GM12878 (cell line): Measurements from ENCODE around the gene MBD3. TPM values are rescaled to one million over a fixed set of nuclear protein-coding genes. Genes with fewer than 3 reads are reported as not detected.

Experiments
- CEBPB ChIP-seq, 2 experiments: fragments of 150-350 bp in 1 of 2; IDR thresholded peaks; 2 replicates each; pipeline ENCODE4 v1.6.1; 2012 to 2014; ENCODE audit warnings: low read depth in 2 of 2, low read length in 2 of 2, borderline replicate concordance in 1 of 2, inconsistent platforms in 1 of 2
- HDAC2 ChIP-seq: fragments of 200-600 bp; sonication (generic); IDR thresholded peaks from 2 replicates; pipeline ENCODE4 v1.6.1; 2017
- POLR2AphosphoS2 ChIP-seq: IDR thresholded peaks from 2 replicates; pipeline ENCODE4 v1.6.1; 2011; ENCODE audit warnings: low read depth, mild to moderate bottlenecking, low read length, improper control_type of control experiment, moderate library complexity
- STAT1 ChIP-seq: fragments of 450-650 bp; conservative IDR thresholded peaks from 2 replicates; pipeline ENCODE4 v1.6.1; 2014; ENCODE audit warnings: antibody characterized with exemption, mild to moderate bottlenecking
- polyA plus RNA-seq, 11 experiments: library from polyadenylated mRNA; depleted of rRNA in 4 of 11; unstranded in 6 of 11; stranded (reverse) in 5 of 11; fragments of >200 nt; fragmentation: Nextera tagmentation in 4 of 11; fragmentation: Illumina TruSeq in 1 of 11; extraction: Ambion mirVana in 4 of 11; extraction: Trizol in 1 of 11; gene quantifications; 1 replicate in 1 of 11; 2 replicates in 10 of 11; pipeline versions ENCODE4 v1.2.1 to v1.2.3, GENCODE V29; 2011 to 2016; ENCODE audit warnings: inconsistent platforms in 2 of 11, missing spikeins in 2 of 11, low read depth in 1 of 11
- total RNA-seq, 4 experiments: library from RNA; depleted of rRNA in 3 of 4; stranded (reverse); fragments of >200 nt in 3 of 4; fragmentation: Illumina TruSeq in 1 of 4; extraction: Trizol in 1 of 4; gene quantifications; 2 replicates each; pipeline versions ENCODE4 v1.2.1 to v1.2.3, GENCODE V29; 2013 to 2021
- TF ChIP-seq, protein P1 (sequence below): fragments of 150-350 bp; IDR thresholded peaks from 2 replicates; pipeline ENCODE4 v1.6.1; 2016; ENCODE audit warnings: low read depth, low read length
- TF ChIP-seq, protein P2 (sequence below): IDR thresholded peaks from 2 replicates; pipeline ENCODE4 v1.6.1; 2012; ENCODE audit warnings: mild to moderate bottlenecking, low read depth, low read length

MBD3 gene
- total and polyA plus RNA-seq, 10 of the 15 experiments (the other 5 are each of a cell fraction or from before 2014, with no cell fraction given) = 0.13 to 107 (median 21.9) TPM

DNA sequence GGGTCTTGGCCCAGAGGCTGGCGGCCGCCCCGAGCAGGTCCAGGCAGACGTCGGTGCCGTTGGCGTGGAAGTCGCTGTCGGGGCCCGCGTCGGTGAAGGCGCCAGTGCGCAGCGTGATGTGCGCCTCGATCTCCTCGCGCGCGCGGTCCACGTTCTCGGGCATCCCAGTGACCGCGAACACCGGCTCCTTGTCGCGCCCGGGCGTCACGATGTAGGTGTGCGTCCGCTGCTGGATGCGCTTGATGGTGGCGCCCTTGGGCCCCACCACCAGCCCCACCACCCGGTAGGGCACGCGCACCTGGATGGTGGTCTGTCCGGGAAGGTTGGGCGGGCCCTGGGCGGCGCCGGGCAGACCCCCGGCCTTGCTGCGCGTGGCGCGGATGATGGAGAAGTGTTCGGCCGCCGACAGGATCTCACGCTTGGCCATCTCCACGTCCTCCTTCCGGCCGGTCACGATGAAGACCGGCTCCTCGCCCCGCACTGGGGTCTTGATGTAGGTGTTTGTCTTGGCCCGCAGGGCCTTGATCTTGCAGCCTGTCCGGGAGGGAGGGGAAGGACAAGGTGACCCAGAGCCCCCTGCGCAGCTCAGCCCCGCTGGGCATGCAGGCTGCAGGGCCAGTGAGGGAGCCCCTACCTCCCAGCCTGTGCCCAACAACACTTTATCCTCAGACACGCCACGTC, 36.1 kb downstream of the MBD3 start (continued):
- TF ChIP-seq, protein P1, sequence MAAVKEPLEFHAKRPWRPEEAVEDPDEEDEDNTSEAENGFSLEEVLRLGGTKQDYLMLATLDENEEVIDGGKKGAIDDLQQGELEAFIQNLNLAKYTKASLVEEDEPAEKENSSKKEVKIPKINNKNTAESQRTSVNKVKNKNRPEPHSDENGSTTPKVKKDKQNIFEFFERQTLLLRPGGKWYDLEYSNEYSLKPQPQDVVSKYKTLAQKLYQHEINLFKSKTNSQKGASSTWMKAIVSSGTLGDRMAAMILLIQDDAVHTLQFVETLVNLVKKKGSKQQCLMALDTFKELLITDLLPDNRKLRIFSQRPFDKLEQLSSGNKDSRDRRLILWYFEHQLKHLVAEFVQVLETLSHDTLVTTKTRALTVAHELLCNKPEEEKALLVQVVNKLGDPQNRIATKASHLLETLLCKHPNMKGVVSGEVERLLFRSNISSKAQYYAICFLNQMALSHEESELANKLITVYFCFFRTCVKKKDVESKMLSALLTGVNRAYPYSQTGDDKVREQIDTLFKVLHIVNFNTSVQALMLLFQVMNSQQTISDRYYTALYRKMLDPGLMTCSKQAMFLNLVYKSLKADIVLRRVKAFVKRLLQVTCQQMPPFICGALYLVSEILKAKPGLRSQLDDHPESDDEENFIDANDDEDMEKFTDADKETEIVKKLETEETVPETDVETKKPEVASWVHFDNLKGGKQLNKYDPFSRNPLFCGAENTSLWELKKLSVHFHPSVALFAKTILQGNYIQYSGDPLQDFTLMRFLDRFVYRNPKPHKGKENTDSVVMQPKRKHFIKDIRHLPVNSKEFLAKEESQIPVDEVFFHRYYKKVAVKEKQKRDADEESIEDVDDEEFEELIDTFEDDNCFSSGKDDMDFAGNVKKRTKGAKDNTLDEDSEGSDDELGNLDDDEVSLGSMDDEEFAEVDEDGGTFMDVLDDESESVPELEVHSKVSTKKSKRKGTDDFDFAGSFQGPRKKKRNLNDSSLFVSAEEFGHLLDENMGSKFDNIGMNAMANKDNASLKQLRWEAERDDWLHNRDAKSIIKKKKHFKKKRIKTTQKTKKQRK = no peak
- TF ChIP-seq CEBPB (IDR thresholded peaks at IDR 0.05; ENCODE audit: borderline replicate concordance in 1 of 2, low read depth in 2 of 2, low read length in 2 of 2) = no peak
- TF ChIP-seq POLR2AphosphoS2 = no peak
- TF ChIP-seq, protein P2, sequence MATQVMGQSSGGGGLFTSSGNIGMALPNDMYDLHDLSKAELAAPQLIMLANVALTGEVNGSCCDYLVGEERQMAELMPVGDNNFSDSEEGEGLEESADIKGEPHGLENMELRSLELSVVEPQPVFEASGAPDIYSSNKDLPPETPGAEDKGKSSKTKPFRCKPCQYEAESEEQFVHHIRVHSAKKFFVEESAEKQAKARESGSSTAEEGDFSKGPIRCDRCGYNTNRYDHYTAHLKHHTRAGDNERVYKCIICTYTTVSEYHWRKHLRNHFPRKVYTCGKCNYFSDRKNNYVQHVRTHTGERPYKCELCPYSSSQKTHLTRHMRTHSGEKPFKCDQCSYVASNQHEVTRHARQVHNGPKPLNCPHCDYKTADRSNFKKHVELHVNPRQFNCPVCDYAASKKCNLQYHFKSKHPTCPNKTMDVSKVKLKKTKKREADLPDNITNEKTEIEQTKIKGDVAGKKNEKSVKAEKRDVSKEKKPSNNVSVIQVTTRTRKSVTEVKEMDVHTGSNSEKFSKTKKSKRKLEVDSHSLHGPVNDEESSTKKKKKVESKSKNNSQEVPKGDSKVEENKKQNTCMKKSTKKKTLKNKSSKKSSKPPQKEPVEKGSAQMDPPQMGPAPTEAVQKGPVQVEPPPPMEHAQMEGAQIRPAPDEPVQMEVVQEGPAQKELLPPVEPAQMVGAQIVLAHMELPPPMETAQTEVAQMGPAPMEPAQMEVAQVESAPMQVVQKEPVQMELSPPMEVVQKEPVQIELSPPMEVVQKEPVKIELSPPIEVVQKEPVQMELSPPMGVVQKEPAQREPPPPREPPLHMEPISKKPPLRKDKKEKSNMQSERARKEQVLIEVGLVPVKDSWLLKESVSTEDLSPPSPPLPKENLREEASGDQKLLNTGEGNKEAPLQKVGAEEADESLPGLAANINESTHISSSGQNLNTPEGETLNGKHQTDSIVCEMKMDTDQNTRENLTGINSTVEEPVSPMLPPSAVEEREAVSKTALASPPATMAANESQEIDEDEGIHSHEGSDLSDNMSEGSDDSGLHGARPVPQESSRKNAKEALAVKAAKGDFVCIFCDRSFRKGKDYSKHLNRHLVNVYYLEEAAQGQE = no peak
- TF ChIP-seq HDAC2 = no peak
- no peak for TF ChIP-seq STAT1
